NCI-H526 treated with DMSO at 0.1 percent for 48 hours (cell line): ENCODE results near the gene TUBB4A.
A peak's percentile ranks its signal among the peaks of the same experiment; 100 is the strongest.
"Not testable (repeated sequence)": the region's sequence is repeated elsewhere in the genome, so short reads cannot be mapped to it uniquely, and the experiment has no call there.

Source experiments
- DNase-seq: peaks from one replicate; lab custom pipeline; 2025; lab: John Stamatoyannopoulos, UW

Gene TUBB4A

GRCh38 chr19:6501740-6502648 lies at the start of gene TUBB4A:
Gene TUBB4A (minus strand): TSS chr19:6502309. CDS start chr19:6502212, 97 bp downstream.
- DNase-seq, result no peak

DNA sequence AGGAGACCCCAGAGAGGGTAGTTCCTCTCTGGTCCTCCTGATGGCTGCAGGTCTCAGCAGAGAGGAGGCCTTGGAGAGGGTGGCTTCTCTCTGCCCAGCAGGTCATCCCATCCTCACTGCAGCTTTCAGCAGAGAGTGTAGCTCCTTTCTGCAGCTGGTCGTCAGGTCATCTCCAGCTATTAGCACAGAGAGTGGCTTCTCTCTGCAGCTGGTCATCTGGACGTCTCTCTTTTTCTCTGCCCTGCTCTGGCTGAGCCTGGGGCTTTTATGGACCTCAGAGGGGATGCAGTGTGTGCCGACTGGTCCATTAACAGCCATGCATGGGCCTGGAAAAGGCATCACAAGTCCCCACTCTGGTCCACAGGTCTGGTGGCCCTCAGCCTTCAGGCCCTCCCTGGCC lies 49.0 kb upstream of the TUBB4A start:
- DNase-seq, result no peak

GRCh38 chr19:6550679-6551078 lies 48.6 kb upstream of the TUBB4A start:
- not testable (repeated sequence) for DNase-seq

DNA sequence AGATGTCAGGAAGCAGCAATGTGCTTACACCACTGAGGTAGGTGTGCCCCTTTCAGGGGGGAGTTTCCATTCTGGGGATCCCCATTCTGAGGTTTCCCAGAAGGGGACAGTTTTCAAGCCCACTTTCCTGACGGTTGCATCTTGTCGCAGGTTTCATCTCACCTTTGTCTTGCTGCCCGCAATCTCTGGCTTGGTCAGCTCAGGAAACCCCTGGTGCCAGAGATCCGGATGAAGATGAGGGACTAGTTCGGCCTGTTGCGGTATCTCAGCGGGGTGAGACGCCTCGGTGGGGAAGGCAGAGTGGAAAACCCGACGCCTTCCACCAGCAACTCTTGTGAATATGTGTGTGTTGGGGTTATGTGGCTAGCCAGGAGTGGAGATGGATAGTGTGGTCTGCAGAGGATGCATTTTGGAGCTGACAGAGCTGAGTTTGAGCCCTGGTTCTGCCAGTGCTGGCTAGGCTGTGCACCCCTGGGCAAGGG lies 41.8 kb upstream of the TUBB4A start:
- DNase-seq, result no peak

- DNase-seq, result no peak
These were observed 39.0 kb upstream of the TUBB4A start for GRCh38 chr19:6540918-6541689.

- no peak for DNase-seq
These were observed 37.4 kb upstream of the TUBB4A start for GRCh38 chr19:6539514-6539913.

DNA sequence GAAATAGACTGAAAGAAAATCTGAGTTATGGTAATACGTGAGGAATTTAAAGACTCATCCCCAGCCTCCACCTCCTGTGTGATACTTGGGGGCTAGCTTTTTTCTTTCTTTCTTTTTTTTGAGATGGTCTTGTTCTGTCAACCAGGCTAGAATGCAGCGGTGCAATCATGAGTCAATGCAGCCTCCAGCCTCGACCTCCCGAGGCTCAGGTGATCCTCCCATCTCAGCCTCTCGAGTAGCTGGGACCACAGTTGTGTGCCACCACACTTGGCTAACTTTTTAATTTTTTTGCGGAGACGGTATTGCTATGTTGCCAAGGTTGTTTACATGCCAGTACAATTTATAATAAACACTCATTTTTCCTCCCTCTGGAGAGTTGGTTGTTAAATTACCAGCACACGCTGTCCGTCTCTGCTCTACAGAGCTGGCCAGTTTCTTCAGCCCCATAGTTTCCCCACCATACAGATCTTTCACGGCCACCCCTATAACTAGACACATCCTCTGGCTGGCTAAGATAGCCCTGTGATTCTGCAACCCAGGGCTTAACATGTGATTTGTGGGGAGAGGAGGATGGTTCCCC lies 33.5 kb upstream of the TUBB4A start:
- no peak for DNase-seq

GRCh38 chr19:6534451-6535093 lies 32.5 kb upstream of the TUBB4A start:
- no peak for DNase-seq

- DNase-seq, result no peak
These were observed 31.8 kb upstream of the TUBB4A start for GRCh38 chr19:6533746-6534418.

DNA sequence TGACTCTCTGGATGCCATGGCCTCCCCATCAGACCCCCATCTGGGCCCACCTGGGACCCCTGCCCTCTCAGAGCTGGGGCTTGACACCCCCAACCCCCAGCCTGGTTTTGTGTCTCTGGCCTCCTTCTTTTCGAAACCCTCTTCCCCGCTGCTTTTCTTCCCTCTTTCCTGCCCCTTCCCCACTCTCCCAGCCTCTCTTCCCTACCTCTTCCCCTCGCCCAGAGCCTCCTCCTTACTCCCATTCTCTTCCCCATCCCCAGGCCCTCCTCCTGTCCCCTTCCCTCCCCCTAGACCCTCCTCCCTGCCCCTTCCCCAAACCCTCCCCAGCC lies 30.9 kb upstream of the TUBB4A start:
- no peak for DNase-seq

GRCh38 chr19:6532244-6532999 lies 30.3 kb upstream of the TUBB4A start:
- DNase-seq, result no peak

GRCh38 chr19:6531956-6532243 lies 29.8 kb upstream of the TUBB4A start:
- no peak for DNase-seq

GRCh38 chr19:6531163-6531955 lies 29.2 kb upstream of the TUBB4A start:
- no peak for DNase-seq

DNA sequence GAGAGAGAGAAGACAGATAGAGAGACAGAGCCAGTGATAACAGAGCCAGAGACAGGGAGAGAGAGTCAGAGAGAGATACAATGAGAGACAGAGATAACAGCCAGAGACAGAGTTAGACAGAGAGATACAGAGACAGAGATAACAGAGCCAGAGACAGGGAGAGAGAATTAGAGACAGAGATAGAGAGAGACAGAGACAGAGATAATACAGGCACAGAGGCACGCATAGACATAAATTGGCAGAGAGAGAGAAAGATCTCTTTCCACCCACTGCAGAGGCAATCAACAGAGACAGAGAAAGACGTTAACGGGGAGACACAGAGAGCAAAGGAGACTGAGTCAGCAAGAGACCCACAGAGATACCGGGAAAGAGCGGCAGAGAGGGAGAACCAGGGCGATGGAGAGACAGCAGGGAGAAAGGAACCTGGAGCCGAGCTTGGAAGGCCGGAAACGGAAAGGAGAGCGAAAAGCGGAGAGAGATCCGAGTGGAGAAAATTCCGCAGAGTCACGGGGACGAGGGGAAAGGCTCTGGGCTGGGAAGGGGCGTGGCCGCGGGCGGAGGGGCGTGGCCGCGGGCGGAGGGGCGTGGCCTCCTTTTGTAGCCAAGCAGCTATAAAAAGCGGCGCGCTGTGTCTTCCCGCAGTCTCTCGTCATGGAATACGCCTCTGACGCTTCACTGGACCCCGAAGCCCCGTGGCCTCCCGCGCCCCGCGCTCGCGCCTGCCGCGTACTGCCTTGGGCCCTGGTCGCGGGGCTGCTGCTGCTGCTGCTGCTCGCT lies 28.5 kb upstream of the TUBB4A start, which contains the start of gene TNFSF9:
TSS of gene TNFSF9 (plus strand) at position 641 of the 777 bp plus-strand sequence. CDS start at position 652, 11 bp downstream.
- DNase-seq, result peak; percentile 64

GRCh38 chr19:6529937-6530385 lies 27.9 kb upstream of the TUBB4A start:
- no peak for DNase-seq

DNA sequence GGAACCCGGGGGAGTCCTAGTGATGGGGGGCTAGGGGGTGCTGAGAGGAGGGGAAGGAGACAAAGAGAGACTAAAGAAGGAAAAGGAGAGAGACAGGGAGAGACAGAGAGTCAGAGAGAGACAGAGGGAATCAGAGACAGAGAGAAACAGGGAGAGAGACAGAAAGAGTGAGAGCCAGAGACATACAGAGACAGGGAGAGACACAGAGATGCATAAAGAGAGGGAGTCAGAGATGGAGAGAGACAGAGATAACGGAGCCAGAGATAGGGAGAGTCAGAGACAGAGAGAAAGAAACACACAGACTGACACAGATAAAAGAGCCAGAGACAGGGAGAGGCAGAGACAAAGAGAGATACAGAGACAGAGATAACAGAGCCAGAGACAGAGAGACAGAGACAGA lies 27.2 kb upstream of the TUBB4A start:
- no peak for DNase-seq

DNA sequence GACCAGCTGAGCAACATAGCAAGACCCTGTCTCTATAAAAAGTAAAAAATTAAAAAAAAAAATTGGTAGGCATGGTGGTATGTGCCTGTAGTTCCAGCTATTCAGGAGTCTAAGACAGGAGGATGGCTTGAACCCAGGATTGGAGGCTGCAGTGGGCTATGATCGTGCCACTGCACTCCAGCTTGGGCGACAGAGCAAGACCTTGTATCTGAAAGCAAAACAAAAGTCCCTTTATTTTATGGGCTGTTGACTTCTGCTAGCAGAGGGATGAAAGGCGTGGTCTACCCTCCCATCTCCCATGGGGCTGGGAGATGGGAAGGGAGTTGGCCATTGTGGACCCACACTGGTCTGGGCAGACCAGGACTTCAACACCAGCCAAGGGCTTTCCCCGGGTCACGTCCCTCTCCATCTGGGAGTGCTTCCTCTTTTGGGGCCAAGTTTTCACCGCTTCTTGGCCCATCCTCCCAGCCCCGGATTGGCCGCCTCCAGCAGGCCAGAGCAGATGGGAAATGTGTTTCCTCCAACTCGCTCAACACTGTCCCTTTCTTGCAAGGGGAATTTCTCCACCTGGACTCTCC lies 26.5 kb upstream of the TUBB4A start:
- peak; percentile 24 for DNase-seq

DNA sequence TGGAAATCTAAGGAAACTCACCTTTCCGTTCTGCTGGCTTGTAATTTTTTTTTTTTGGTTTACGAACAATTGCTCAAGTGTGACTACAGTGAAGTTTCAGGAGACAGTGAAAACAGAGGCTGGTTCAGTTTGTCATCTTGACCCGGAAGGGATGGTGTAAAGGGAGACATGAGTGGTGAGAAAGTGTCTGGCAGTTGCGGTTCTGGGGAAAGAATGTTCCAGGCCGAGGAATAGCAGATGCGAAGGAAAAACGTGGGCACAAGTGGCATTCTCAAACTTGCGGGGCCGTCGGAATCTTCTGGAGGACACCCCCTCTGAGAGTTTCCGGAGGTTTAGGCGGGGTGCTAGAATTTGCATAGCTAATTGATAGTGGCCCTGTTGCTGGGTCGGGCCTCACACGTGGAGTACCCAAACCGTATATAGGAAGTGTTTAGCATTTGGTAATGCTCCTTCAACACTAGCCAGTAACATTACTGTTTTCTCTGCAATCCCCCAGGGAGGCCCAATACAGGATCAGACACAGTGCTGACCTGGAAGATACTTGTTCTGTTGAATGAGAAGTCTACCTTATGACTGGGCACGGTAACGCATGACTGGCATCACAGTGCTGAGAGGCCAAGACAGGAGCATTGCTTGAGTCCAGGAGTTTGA lies 25.9 kb upstream of the TUBB4A start:
- DNase-seq, result peak; percentile 8
